Body of pancreas (tissue), 4 donors: ENCODE data around the gene MED13L. TPM values are rescaled to one million over a fixed set of nuclear protein-coding genes. Genes with fewer than 3 reads are reported as not detected.

ENCODE experiments used
- ATAC-seq: fragments of 150-250 bp; one replicate; pipeline ENCODE4 v1.9.1; 2016
- DNase-seq, 4 donors: peaks; one replicate each; pipeline ENCODE4 v3.0.0-alpha.2; 2019
- H3K27ac ChIP-seq, 4 donors: fragments of 200-600 bp; sonication (generic); 1 replicate in 3 of 4; 2 replicates in 1 of 4; pipeline versions ENCODE4 v1.5.1 to v1.6.1; 2016 to 2019; ENCODE audit warnings: mild to moderate bottlenecking in 1 of 4, mixed read lengths in 1 of 4, moderate library complexity in 1 of 4
- H3K27me3 ChIP-seq, 2 donors: fragments of 200-600 bp; sonication (generic); one replicate each; pipeline ENCODE4 v1.6.0; 2016; ENCODE audit warnings: mild to moderate bottlenecking in 1 of 2
- H3K36me3 ChIP-seq, 2 donors: fragments of 200-600 bp; sonication (generic); replicated peaks in 1 of 2; 2 replicates each; pipeline ENCODE4 v1.5.1; 2016; ENCODE audit warnings: low read depth in 2 of 2; ENCODE audit not compliant: insufficient read depth in 1 of 2
- H3K4me1 ChIP-seq: fragments of 200-600 bp; sonication (generic); one replicate; pipeline ENCODE4 v1.6.0; 2016
- H3K4me3 ChIP-seq, 2 donors: fragments of 200-600 bp; sonication (generic); 1 replicate in 1 of 2; 2 replicates in 1 of 2; pipeline ENCODE4 v1.5.1; 2016 to 2019
- H3K9me3 ChIP-seq, 3 donors: fragments of 200-600 bp; sonication (generic); 1 replicate in 2 of 3; 2 replicates in 1 of 3; pipeline ENCODE4 v1.5.1; 2016
- POLR2A ChIP-seq, 3 donors: fragments of 450-650 bp; IDR thresholded peaks; one replicate each; pipeline ENCODE4 v1.6.1; 2016; ENCODE audit warnings: antibody characterized with exemption in 3 of 3, mild to moderate bottlenecking in 2 of 3
- WGBS, 2 donors: methylation state at CpG; one replicate each; pipeline ENCODE4 v1.1.5; 2017; 5-methylcytosine and 5-hydroxymethylcytosine counted together
- intact Hi-C: fragments of 100-400 bp; cut with DNase I; formaldehyde crosslinking; loops from one replicate; pipeline ENCODE4 v1.15.1; 2023
- total RNA-seq, 2 donors: library from RNA; depleted of rRNA; stranded (reverse); fragments of >200 nt; gene quantifications; one replicate each; pipeline ENCODE4 v1.1.0, GENCODE V29; 2016
- TF ChIP-seq, protein P1 (sequence below), 7 experiments: fragments of 450-650 bp in 4 of 7; fragments of 200-600 bp in 3 of 7; sonication (generic) in 3 of 7; IDR thresholded peaks; one replicate each; pipeline ENCODE4 v1.5.1; 2016 to 2019; ENCODE audit warnings: antibody characterized with exemption in 7 of 7

MED13L gene
- total RNA-seq, 2 donors from 2014 or later = 65.9 to 72.6 TPM

DNA sequence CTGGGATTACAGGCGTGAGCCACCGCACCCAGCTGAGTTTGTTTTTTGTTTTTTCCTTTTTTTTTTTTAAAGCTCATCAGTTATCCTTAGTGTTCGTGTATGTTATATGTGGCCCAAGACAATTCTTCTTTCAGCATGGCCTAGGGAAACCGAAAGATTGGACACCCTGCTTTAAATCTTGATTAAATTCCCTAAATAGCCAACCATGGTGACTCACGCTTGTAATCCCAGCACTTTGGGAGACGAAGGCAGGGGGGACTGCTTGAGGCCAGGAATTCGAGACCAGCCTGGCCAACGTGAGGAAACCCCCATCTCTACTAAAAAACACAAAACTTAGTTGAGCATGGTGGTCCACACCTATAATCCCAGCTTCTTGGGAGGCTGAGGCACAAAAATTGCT is 131.1 kb downstream of the MED13L start:
- TF ChIP-seq, protein P1, sequence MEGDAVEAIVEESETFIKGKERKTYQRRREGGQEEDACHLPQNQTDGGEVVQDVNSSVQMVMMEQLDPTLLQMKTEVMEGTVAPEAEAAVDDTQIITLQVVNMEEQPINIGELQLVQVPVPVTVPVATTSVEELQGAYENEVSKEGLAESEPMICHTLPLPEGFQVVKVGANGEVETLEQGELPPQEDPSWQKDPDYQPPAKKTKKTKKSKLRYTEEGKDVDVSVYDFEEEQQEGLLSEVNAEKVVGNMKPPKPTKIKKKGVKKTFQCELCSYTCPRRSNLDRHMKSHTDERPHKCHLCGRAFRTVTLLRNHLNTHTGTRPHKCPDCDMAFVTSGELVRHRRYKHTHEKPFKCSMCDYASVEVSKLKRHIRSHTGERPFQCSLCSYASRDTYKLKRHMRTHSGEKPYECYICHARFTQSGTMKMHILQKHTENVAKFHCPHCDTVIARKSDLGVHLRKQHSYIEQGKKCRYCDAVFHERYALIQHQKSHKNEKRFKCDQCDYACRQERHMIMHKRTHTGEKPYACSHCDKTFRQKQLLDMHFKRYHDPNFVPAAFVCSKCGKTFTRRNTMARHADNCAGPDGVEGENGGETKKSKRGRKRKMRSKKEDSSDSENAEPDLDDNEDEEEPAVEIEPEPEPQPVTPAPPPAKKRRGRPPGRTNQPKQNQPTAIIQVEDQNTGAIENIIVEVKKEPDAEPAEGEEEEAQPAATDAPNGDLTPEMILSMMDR (IDR thresholded peaks at IDR 0.05) = no peak
- TF ChIP-seq POLR2A (IDR thresholded peaks at IDR 0.05) = no peak
- H3K4me1 ChIP-seq = peaks cover 46% of the 10 kb centered on the region
- 96 to 98% methylated on average over 8 of the region's 8 CpGs for WGBS, 2 donors

DNA sequence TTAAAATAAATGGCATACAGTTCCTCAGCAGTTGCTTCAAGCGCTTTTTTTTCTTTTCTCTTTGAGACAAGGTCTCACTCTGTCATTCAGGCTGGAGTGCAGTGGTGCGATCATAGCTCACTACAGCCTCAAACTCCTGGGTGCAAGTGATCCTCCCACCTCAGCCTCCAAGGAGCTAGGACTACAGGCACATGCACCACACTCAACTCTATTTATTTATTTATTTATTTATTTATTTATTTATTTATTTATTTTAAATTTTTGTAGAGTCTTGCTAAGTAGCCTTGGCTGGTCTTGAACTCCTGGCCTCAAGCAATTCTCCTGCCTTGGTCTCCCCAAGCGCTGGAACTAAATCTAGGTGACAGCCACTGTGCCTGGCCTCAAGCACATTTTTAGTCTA is 132.0 kb downstream of the MED13L start:
- 96% methylated on average over 3 of the region's 3 CpGs for WGBS, 2 donors
- H3K27me3 ChIP-seq = no peaks in the 10 kb centered on the region
- intact Hi-C loops = no loop called here
- TF ChIP-seq POLR2A (IDR thresholded peaks at IDR 0.05) = no peak
- TF ChIP-seq, protein P1 (IDR thresholded peaks at IDR 0.05) = no peak
- no peaks in the 10 kb centered on the region for H3K36me3 ChIP-seq
- no peak for DNase-seq
- H3K4me3 ChIP-seq = no peak overlapping the region
- H3K9me3 ChIP-seq = no peaks in the 10 kb centered on the region
- H3K27ac ChIP-seq = no peak overlapping the region
- no peak for ATAC-seq
- peaks cover 44% of the 10 kb centered on the region for H3K4me1 ChIP-seq

More for the DNA sequence above, 131.1 kb downstream of the MED13L start:
- Histone ChIP-seq H3K36me3 (no peaks in the 10 kb centered on the region), H3K4me3 (no peak overlapping the region), H3K27me3 (no peaks in the 10 kb centered on the region), H3K9me3 (no peaks in the 10 kb centered on the region), H3K27ac (no peak overlapping the region)
- no peak for ATAC-seq
- intact Hi-C loops = no loop called here
- no peak for DNase-seq

DNA sequence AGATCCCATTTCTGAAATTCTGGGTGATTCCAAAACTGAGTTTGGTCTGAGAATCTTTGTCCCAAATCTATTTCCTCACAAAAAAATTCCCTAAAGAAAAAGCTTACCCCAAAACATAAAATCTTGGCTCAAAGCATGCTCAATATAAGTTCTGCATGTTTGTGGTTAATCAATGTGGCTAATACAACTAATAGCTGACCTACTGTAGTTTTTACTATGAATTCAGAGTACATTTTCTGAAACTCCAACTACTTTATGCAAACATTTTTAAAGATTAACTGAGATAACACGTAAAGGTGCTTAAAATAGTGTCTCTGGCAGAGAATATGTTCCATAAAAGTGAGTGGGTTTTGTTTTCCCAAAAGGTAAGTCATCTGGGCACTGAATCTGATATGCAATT is 133.1 kb downstream of the MED13L start:
- H3K27ac ChIP-seq = peak overlapping the region in 2 of 4 donors; percentile 5 to 6

DNA sequence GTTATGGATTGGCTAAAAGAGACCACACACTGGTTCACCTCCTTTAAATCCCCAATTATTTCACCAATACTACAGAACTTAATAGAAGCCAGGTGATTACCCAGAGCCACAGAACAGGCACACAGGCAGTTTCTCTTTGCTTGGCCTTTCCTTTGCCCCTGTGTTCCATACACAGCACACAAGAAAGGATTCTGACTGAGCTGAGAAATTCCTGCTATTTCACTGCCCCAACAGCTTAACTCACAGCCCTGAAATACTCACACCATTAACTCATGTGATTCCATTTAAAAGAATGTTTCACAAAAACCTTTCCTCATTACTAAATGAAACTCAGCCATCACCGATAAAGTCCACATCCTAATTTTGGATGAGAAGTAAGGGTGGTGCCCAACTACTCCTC is 133.6 kb downstream of the MED13L start:
- ATAC-seq (peak; percentile 21), DNase-seq (no peak)
- no peak for TF ChIP-seq POLR2A (IDR thresholded peaks at IDR 0.05)
- TF ChIP-seq, protein P1 (IDR thresholded peaks at IDR 0.05) = no peak
- Histone ChIP-seq H3K27ac (peak overlapping the region in 2 of 4 donors; percentile 5 to 6), H3K9me3 (no peaks in the 10 kb centered on the region), H3K36me3 (no peaks in the 10 kb centered on the region), H3K4me3 (no peak overlapping the region), H3K27me3 (no peaks in the 10 kb centered on the region), H3K4me1 (peaks cover 35% of the 10 kb centered on the region)
- 58 to 67% methylated on average over 1 of the region's 1 CpG for WGBS, 2 donors
- intact Hi-C loops = no loop called here

More for the DNA sequence above, 133.1 kb downstream of the MED13L start:
- no peak for ATAC-seq
- TF ChIP-seq POLR2A (IDR thresholded peaks at IDR 0.05) = no peak
- TF ChIP-seq, protein P1 (IDR thresholded peaks at IDR 0.05) = no peak
- no peaks in the 10 kb centered on the region for H3K27me3 ChIP-seq
- WGBS, 2 donors = 6 to 19% methylated on average over 1 of the region's 1 CpG
- no peaks in the 10 kb centered on the region for H3K9me3 ChIP-seq
- H3K36me3 ChIP-seq = no peaks in the 10 kb centered on the region
- intact Hi-C loops = no loop called here
- peaks cover 38% of the 10 kb centered on the region for H3K4me1 ChIP-seq
- no peak overlapping the region for H3K4me3 ChIP-seq
- no peak for DNase-seq
